Measurements from ENCODE around the gene TTLL8. TPM values are rescaled to one million over a fixed set of nuclear protein-coding genes. Genes with fewer than 3 reads are reported as not detected.

Gene TTLL8
- total and polyA plus RNA-seq, 11 donors, result not detected

DNA sequence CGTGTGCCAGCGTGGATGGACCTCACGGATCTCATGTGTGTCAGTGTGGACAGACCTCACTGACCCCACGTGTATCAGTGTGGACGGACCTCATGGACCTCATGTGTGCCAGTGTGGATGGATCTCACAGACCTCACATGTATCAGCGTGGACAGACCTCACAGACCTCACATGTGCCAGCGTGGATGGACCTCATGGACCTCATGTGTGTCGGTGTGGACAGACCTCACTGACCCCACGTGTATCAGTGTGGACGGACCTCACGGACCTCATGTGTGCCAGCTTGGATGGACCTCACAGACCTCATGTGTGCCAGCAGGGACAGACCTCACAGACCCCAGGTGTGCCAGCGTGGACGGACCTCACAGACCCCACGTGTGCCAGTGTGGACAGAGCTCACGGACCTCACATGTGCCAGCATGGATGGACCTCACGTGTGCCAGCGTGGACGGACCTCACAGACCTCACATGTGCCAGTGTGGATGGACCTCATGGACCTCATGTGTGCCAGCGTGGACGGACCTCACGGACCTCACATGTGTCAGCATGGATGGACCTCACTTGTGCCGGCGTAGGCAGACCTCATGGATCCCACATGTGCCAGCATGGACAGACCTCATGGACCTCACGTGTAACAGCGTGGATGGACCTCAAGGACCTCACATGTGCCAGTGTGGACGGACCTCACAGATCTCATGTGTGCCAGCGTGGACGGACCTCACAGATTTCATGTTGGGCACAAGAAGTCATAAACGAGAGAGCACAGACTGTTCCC, 18.2 kb downstream of the TTLL8 start:
- DNase-seq (no peak), ATAC-seq (no peak)
- TF ChIP-seq POLR2A (IDR thresholded peaks at IDR 0.05) (no peak), CTCF (IDR thresholded peaks at IDR 0.05) (no peak)
- intact Hi-C loops (cut with DNase I), result loop anchor here in 3 of 10 donors (10.0 kb wide), 2 partner anchors 265 to 275 kb away; no protein-coding TSS in a partner anchor
- H3K9me3 ChIP-seq, result peaks cover 0 to 16% (median 3%) of the 10 kb centered on the region in 12 donors
- WGBS, 4 donors, result 91 to 94% (median 92%) methylated on average over 25 to 29 of the region's 29 CpGs
- H3K27me3 ChIP-seq, result peaks cover 0 to 6% (median 0%) of the 10 kb centered on the region in 9 donors
- H3K4me3 ChIP-seq, result no peak overlapping the region
- no peaks in the 10 kb centered on the region for H3K36me3 ChIP-seq
- no peak overlapping the region for H3K27ac ChIP-seq
- H3K4me1 ChIP-seq, result no peaks in the 10 kb centered on the region

DNA sequence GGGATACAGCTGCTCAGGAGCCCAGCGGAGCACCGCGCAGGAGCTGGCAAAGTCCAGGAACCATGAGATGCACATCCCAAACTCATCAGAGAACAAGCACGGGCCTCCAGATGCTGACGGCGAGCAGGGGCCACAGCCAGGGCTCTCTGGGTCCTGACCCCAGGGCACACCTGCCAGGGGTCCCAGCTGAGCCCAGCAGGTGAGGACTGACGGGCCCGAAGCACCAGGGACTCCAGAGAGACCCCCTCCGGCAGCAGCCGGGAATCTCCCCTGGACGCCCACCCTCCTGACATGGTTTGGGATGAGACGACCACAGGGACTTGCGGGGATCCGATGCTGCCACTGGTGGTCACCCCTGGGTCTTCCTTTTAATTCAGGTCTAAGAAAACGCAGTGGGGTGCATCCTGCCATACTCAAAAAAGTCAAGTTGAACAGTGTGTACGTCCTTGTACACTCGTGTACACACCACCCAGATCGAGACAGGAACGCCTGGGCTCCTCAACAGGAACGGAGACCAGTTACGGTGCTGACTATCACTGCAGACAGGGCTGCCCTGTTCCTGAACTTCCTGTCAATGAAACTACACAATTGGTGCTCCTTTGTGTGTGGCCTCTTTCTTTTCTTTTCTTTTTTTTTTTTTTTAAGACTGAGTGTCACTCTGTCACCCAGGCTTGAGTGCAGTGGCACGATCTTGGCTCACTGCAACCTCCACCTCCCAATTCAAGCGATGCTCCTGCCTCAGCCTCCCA, 21.9 kb downstream of the TTLL8 start:
- Histone ChIP-seq H3K27me3 (peaks cover 0 to 23% (median 4%) of the 10 kb centered on the region in 9 donors), H3K36me3 (no peaks in the 10 kb centered on the region), H3K9me3 (peaks cover 0 to 16% (median 3%) of the 10 kb centered on the region in 12 donors), H3K27ac (no peak overlapping the region), H3K4me3 (no peak overlapping the region), H3K4me1 (no peaks in the 10 kb centered on the region)
- 71 to 79% (median 76%) methylated on average over 17 to 23 of the region's 23 CpGs for WGBS, 4 donors
- ATAC-seq (no peak), DNase-seq (no peak)
- intact Hi-C loops (cut with DNase I), result loop anchor here in 3 of 10 donors (10.0 kb wide), 2 partner anchors 261 to 271 kb away; no protein-coding TSS in a partner anchor
- TF ChIP-seq CTCF (IDR thresholded peaks at IDR 0.05) (no peak), POLR2A (IDR thresholded peaks at IDR 0.05) (no peak)

- ATAC-seq, result no peak
- 74 to 83% (median 77%) methylated on average over 16 to 24 of the region's 24 CpGs for WGBS, 4 donors
- peaks cover 0 to 32% (median 11%) of the 10 kb centered on the region in 9 donors for H3K27me3 ChIP-seq
- no peak overlapping the region for H3K27ac ChIP-seq
- DNase-seq, result no peak
- H3K9me3 ChIP-seq, result peaks cover 0 to 16% (median 3%) of the 10 kb centered on the region in 12 donors
- H3K4me3 ChIP-seq, result no peak overlapping the region
- no peaks in the 10 kb centered on the region for H3K36me3 ChIP-seq
- intact Hi-C loops (cut with DNase I), result loop anchor here in 3 of 10 donors (10.0 kb wide), 2 partner anchors 261 to 271 kb away; no protein-coding TSS in a partner anchor
- peaks cover 0 to 3% (median 0%) of the 10 kb centered on the region in 12 donors for H3K4me1 ChIP-seq
- TF ChIP-seq POLR2A (IDR thresholded peaks at IDR 0.05) (no peak), CTCF (IDR thresholded peaks at IDR 0.05) (no peak)
Measured at GRCh38 chr22:50035131-50035881, 22.8 kb downstream of the TTLL8 start.

Data from heart left ventricle (tissue), 16 donors.